ENCODE results near the gene VDR. TPM values are rescaled to one million over a fixed set of nuclear protein-coding genes. Genes with fewer than 3 reads are reported as not detected.

The VDR gene
- total RNA-seq, 3 donors from 2014 or later (not counting 1 experiment from before 2014, with no cell fraction given) = 1.1 to 2.5 (median 1.6) TPM

DNA sequence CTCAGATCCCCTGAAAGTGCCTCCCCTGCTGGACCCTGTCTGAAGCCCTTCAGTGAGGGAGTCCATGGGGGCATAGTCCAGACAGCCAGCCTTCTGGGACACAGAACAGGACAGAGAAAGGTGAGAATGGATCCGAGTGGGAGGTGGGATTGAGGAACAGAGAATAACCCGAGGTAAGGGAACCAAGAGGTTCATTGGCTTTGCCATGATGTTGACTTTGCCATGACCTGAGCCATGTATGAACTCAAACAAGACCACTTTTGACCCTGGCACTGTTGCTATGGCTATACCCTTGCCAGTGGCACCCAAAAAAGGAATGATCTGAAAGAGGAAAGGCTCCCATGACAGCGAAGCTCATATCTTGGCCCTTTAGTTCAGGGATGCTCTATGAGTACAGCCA is 22.6 kb upstream of the VDR start:
- Histone ChIP-seq H3K9me3 (ENCODE audit: control insufficient read depth, insufficient read depth, low read length) (no peaks in the 10 kb centered on the region), H3K36me3 (ENCODE audit: control insufficient read depth, insufficient read depth, low read length) (no peaks in the 10 kb centered on the region), H3K4me1 (ENCODE audit: control insufficient read depth, insufficient read depth, low read length) (no peaks in the 10 kb centered on the region), H3K4me3 (ENCODE audit: low read length) (no peak overlapping the region), H3K27me3 (ENCODE audit: control insufficient read depth, insufficient read depth, low read length) (peaks cover 3% of the 10 kb centered on the region), H3K27ac (ENCODE audit: low read length) (no peak overlapping the region)
- H3K9me3 Mint-ChIP-seq = no peaks in the 10 kb centered on the region
- H3K27me3 Mint-ChIP-seq (ENCODE audit: low read depth in 2 of 2) = peaks cover 19 to 39% of the 10 kb centered on the region in 2 donors
- H3K4me1 Mint-ChIP-seq = no peaks in the 10 kb centered on the region
- no peaks in the 10 kb centered on the region for H3K36me3 Mint-ChIP-seq
- TF ChIP-seq, protein P1, sequence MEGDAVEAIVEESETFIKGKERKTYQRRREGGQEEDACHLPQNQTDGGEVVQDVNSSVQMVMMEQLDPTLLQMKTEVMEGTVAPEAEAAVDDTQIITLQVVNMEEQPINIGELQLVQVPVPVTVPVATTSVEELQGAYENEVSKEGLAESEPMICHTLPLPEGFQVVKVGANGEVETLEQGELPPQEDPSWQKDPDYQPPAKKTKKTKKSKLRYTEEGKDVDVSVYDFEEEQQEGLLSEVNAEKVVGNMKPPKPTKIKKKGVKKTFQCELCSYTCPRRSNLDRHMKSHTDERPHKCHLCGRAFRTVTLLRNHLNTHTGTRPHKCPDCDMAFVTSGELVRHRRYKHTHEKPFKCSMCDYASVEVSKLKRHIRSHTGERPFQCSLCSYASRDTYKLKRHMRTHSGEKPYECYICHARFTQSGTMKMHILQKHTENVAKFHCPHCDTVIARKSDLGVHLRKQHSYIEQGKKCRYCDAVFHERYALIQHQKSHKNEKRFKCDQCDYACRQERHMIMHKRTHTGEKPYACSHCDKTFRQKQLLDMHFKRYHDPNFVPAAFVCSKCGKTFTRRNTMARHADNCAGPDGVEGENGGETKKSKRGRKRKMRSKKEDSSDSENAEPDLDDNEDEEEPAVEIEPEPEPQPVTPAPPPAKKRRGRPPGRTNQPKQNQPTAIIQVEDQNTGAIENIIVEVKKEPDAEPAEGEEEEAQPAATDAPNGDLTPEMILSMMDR (IDR thresholded peaks at IDR 0.05) = no peak
- intact Hi-C loops (cut with micrococcal nuclease) = no loop called here
- 77% methylated on average over 3 of the region's 3 CpGs for whole genome bisulfite sequencing (ENCODE audit: insufficient coverage)
- no peak overlapping the region for H3K27ac Mint-ChIP-seq
- H3K4me3 Mint-ChIP-seq = no peak overlapping the region
- ATAC-seq = no peak
- no peak for DNase-seq

DNA sequence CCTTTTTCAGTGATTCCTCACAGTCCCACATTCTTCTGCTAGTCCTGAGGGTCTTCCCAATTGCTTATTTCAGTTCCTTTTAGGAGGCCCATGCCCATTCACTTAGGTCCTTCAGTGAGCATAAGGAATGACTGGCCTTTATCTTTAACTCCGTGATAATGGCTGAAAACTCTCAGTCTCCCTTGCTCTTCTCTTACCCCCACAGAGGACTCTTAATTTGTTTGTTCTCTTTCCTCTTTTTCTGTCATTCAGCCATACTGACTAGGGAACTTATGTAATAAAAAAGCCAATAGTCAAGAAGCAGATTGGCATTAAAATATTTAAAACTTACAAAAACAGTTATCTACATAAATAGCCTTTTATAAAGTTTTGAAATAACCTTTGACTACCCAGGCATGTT is 17.1 kb upstream of the VDR start:
- H3K4me1 Mint-ChIP-seq = no peaks in the 10 kb centered on the region
- intact Hi-C loops (cut with micrococcal nuclease) = no loop called here
- 100% methylated on average over 1 of the region's 1 CpG for WGBS (ENCODE audit: insufficient coverage)

DNA sequence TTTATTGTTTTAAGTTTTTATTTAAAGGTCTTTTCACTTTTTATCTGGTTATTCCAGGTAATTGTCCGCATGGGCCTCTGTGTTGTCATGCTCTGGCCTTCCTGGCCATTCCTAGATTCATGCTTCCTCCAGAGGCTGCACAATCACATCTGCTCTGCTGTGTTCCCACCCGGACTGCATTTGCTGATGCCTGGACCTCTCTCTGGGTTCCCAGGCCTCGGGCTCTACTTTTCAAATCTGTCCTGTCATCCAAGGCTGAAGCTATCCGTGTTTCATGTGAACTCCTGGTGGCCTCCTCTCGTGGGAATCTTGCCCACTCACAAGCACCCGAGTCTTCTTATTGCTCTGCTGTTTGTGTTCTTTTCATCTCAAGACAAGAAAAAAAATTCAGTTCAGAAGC is 16.1 kb upstream of the VDR start:
- Histone ChIP-seq H3K27me3 (ENCODE audit: control insufficient read depth, insufficient read depth, low read length) (no peaks in the 10 kb centered on the region), H3K27ac (ENCODE audit: low read length) (no peak overlapping the region), H3K9me3 (ENCODE audit: control insufficient read depth, insufficient read depth, low read length) (no peaks in the 10 kb centered on the region), H3K36me3 (ENCODE audit: control insufficient read depth, insufficient read depth, low read length) (no peaks in the 10 kb centered on the region), H3K4me3 (ENCODE audit: low read length) (no peak overlapping the region), H3K4me1 (ENCODE audit: control insufficient read depth, insufficient read depth, low read length) (no peaks in the 10 kb centered on the region)
- no peaks in the 10 kb centered on the region for H3K9me3 Mint-ChIP-seq
- H3K4me3 Mint-ChIP-seq = no peak overlapping the region
- TF ChIP-seq, protein P1 (IDR thresholded peaks at IDR 0.05) = no peak
- ATAC-seq = no peak
- WGBS (ENCODE audit: insufficient coverage) = 90% methylated on average over 6 of the region's 6 CpGs
- intact Hi-C loops (cut with micrococcal nuclease) = no loop called here
- H3K36me3 Mint-ChIP-seq = no peaks in the 10 kb centered on the region
- no peak overlapping the region for H3K27ac Mint-ChIP-seq
- peaks cover 15 to 53% of the 10 kb centered on the region in 2 donors for H3K27me3 Mint-ChIP-seq (ENCODE audit: low read depth in 2 of 2)
- H3K4me1 Mint-ChIP-seq = no peaks in the 10 kb centered on the region
- DNase-seq = no peak

More for the DNA sequence above, 17.1 kb upstream of the VDR start:
- Mint-ChIP-seq H3K36me3 (no peaks in the 10 kb centered on the region), H3K9me3 (no peaks in the 10 kb centered on the region), H3K27me3 (ENCODE audit: low read depth in 2 of 2) (peaks cover 15 to 53% of the 10 kb centered on the region in 2 donors), H3K4me3 (no peak overlapping the region), H3K27ac (no peak overlapping the region)
- H3K9me3 ChIP-seq (ENCODE audit: control insufficient read depth, insufficient read depth, low read length) = no peaks in the 10 kb centered on the region
- TF ChIP-seq, protein P1 (IDR thresholded peaks at IDR 0.05) = no peak
- H3K27me3 ChIP-seq (ENCODE audit: control insufficient read depth, insufficient read depth, low read length) = no peaks in the 10 kb centered on the region
- no peaks in the 10 kb centered on the region for H3K36me3 ChIP-seq (ENCODE audit: control insufficient read depth, insufficient read depth, low read length)
- no peak for ATAC-seq
- no peak overlapping the region for H3K27ac ChIP-seq (ENCODE audit: low read length)
- no peaks in the 10 kb centered on the region for H3K4me1 ChIP-seq (ENCODE audit: control insufficient read depth, insufficient read depth, low read length)
- H3K4me3 ChIP-seq (ENCODE audit: low read length) = no peak overlapping the region
- DNase-seq = no peak

DNA sequence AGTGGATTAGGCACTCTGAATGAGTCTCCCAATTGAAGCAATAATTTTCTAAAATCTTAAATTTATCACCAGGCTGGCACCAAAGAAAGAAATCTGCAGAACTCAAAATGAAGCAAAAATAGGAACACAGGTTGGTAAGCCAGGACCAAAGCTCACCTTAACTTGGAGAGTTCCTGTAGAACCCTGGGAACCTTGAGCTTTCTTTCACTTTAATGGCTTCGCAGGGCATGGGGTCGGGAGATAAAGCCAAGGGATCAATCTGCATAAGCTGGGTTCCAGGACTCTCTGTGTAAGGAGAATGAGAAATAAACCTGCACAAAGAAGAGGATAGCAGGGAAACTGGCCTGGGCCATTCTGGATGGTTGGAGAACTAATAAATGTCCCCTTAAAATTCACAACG is 8.3 kb upstream of the VDR start:
- no peak for ATAC-seq
- Histone ChIP-seq H3K27ac (ENCODE audit: low read length) (no peak overlapping the region), H3K4me3 (ENCODE audit: low read length) (no peak overlapping the region), H3K4me1 (ENCODE audit: control insufficient read depth, insufficient read depth, low read length) (no peaks in the 10 kb centered on the region), H3K27me3 (ENCODE audit: control insufficient read depth, insufficient read depth, low read length) (no peaks in the 10 kb centered on the region), H3K9me3 (ENCODE audit: control insufficient read depth, insufficient read depth, low read length) (no peaks in the 10 kb centered on the region), H3K36me3 (ENCODE audit: control insufficient read depth, insufficient read depth, low read length) (no peaks in the 10 kb centered on the region)
- Mint-ChIP-seq H3K9me3 (no peaks in the 10 kb centered on the region), H3K36me3 (no peaks in the 10 kb centered on the region), H3K4me1 (no peaks in the 10 kb centered on the region), H3K27ac (no peak overlapping the region), H3K27me3 (ENCODE audit: low read depth in 2 of 2) (peaks cover 21 to 31% of the 10 kb centered on the region in 2 donors), H3K4me3 (no peak overlapping the region)
- TF ChIP-seq, protein P1 (IDR thresholded peaks at IDR 0.05) = no peak
- WGBS (ENCODE audit: insufficient coverage) = 83% methylated on average over 2 of the region's 3 CpGs
- intact Hi-C loops (cut with micrococcal nuclease) = no loop called here
- DNase-seq = no peak

Data from natural killer cell (primary cell).